Activated CD8-positive, alpha-beta T cell treated with anti-CD3 and anti-CD28 coated beads for 36 hours (primary cell): ENCODE results near the gene BCKDK. TPM values are rescaled to one million over a fixed set of nuclear protein-coding genes. Genes with fewer than 3 reads are reported as not detected.

Source experiments
- ATAC-seq: fragments of 200-7000 bp; cut with Tn5 transposase; one replicate; pipeline ENCODE4 v1.10.0; 2021; ENCODE audit warnings: mild to moderate bottlenecking, moderate library complexity
- CTCF ChIA-PET: fragments of 350-600 bp; sonication (Branson Sonifier 250); formaldehyde crosslinking; loops from one replicate; lab custom pipeline; 2021; ENCODE audit warnings: antibody characterized with exemption; lab: Charles Lee
- POLR2A ChIA-PET: fragments of 350-600 bp; sonication (Branson Sonifier 250); formaldehyde crosslinking; loops from one replicate; lab custom pipeline; 2021; ENCODE audit warnings: antibody characterized with exemption; lab: Charles Lee
- DNase-seq: peaks from one replicate; pipeline ENCODE4 v3.0.0-alpha.2; 2020
- H3K27ac Mint-ChIP-seq: one replicate; pipeline ENCODE4 v1.8.0; 2021; ENCODE audit warnings: mild to moderate bottlenecking, mixed read lengths
- H3K27me3 Mint-ChIP-seq: one replicate; pipeline ENCODE4 v1.8.0; 2021; ENCODE audit warnings: mixed read lengths
- H3K36me3 Mint-ChIP-seq: one replicate; pipeline ENCODE4 v1.8.0; 2021; ENCODE audit warnings: low read depth, mixed read lengths
- H3K4me1 Mint-ChIP-seq: one replicate; pipeline ENCODE4 v1.8.0; 2021; ENCODE audit warnings: low read depth, mixed read lengths
- H3K4me3 Mint-ChIP-seq: one replicate; pipeline ENCODE4 v1.8.0; 2021; ENCODE audit warnings: mild to moderate bottlenecking, moderate library complexity, mixed read lengths
- H3K9me3 Mint-ChIP-seq: one replicate; pipeline ENCODE4 v1.8.0; 2021; ENCODE audit warnings: mixed read lengths
- CTCF ChIP-seq: fragments of 200-600 bp; IDR thresholded peaks from one replicate; pipeline ENCODE4 v1.8.0; 2022; ENCODE audit warnings: antibody characterized with exemption, mild to moderate bottlenecking
- intact Hi-C: fragments of 100-400 bp; cut with micrococcal nuclease; formaldehyde crosslinking; loops from one replicate; pipeline ENCODE4 v1.10.0; 2022
- total RNA-seq, 2 experiments: library from RNA; stranded (reverse); gene quantifications; one replicate each; pipeline ENCODE4 v1.2.3, GENCODE V29; 2021

The BCKDK gene
- total RNA-seq = 10 to 100 TPM; 55.1 to 58.7 TPM

DNA sequence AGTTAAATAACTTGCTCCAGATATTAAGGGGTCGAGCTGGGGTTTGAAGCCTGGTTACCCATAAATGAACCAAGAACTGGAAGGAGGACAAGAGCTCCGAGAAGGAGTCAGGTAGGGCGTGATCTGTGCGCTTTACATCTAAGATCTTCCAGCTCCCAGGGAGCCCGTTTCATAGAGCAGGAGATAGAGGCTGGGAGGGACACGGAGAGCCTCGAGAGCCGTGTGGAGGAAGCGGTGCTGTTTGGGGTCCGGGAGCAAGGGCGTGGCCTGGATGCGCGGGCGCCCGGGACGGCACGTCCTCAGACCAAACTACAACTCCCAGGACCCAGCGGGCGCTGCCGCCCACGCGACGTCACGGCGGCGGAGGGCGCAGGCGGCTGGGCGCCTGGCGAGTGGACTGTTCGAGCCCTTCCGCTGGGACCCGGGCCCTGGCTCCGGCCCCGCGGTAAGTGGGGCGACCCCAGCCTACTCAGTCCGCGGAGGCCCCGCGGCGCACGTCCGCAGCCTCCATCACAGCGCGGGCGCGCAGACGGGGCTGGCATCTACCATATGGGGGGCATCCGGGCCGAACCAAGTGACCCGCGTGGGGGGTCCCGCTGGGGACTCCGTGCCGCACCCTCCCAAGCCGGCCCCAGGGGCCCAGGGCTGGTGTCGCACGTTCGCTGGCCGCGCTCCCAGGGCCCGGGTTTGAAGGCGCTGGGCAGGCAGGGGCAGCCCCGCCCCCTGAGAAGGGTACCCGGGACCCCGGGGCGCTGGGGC is at the start of gene BCKDK:
Gene BCKDK (plus strand): TSS at position 352 of the 759 bp plus-strand sequence. CDS start 838 bp downstream, outside the sequence.
- DNase-seq = peak; percentile 89
- H3K36me3 Mint-ChIP-seq = peaks cover 18% of the 10 kb centered on the region
- no peaks in the 10 kb centered on the region for H3K27me3 Mint-ChIP-seq
- peak within 1 kb of the TSS; percentile 90 for H3K27ac Mint-ChIP-seq
- intact Hi-C loops = no loop called here
- peak; percentile 77 for ATAC-seq
- H3K4me1 Mint-ChIP-seq = peaks cover 34% of the 10 kb centered on the region
- CTCF ChIA-PET = interaction anchor here (1.4 to 1.9 kb wide), 2 partner anchors 34 to 36 kb away, joined by 3 to 9 read pairs; no protein-coding TSS in a partner anchor
- TF ChIP-seq CTCF = no peak
- no peaks in the 10 kb centered on the region for H3K9me3 Mint-ChIP-seq
- POLR2A ChIA-PET = interaction anchor here (0.6 to 2.8 kb wide), 7 partner anchors 9 to 72 kb away, joined by 3 to 15 read pairs (median 4); partner anchors contain the start of genes FUS, KAT8 and VKORC1
- peak within 1 kb of the TSS; percentile 81 for H3K4me3 Mint-ChIP-seq

DNA sequence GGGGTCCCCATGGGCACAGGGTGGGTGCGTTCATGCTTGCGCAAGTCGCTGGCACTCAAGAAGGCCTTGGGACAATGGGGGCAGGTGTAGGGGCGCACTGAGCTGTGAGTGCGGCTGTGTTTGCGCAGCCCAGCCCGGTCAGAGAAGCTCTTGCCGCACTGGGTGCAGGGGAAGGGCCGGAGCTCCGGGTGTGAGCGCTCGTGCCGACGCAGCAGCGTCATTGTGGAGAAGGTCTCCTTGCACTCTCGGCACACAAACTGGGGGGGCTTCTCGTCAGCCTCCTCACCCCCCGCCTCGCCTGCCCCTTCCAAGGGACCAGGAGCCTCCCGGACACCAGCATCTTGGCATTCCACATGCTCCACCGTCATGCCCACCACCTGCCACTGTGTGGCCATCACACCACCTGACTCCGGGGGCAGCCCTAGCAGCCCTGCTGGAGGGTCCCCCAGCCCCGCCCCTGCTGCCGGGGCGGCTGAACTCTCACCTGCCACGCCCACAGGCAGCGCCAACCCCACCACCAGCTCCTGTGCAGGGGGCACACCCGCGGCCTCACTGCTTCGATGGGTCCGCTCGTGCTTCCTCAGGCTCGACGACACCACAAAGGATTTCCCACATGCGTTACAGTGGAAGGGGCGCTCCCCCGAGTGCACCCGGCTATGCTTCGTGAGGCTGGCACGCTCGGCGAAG is 46.9 kb upstream of the BCKDK start:
- intact Hi-C loops = no loop called here
- Mint-ChIP-seq H3K9me3 (no peaks in the 10 kb centered on the region), H3K4me3 (no peak overlapping the region), H3K27me3 (no peaks in the 10 kb centered on the region), H3K27ac (no peak overlapping the region), H3K4me1 (peaks cover 29% of the 10 kb centered on the region), H3K36me3 (peaks cover 23% of the 10 kb centered on the region)
- DNase-seq (no peak), ATAC-seq (no peak)
- TF ChIP-seq CTCF = no peak
- CTCF ChIA-PET = interaction anchor here (1.4 kb wide), 1 partner anchor 76 kb away, joined by 5 read pairs; the partner anchor contains the start of gene HSD3B7
- POLR2A ChIA-PET = no interaction called here

DNA sequence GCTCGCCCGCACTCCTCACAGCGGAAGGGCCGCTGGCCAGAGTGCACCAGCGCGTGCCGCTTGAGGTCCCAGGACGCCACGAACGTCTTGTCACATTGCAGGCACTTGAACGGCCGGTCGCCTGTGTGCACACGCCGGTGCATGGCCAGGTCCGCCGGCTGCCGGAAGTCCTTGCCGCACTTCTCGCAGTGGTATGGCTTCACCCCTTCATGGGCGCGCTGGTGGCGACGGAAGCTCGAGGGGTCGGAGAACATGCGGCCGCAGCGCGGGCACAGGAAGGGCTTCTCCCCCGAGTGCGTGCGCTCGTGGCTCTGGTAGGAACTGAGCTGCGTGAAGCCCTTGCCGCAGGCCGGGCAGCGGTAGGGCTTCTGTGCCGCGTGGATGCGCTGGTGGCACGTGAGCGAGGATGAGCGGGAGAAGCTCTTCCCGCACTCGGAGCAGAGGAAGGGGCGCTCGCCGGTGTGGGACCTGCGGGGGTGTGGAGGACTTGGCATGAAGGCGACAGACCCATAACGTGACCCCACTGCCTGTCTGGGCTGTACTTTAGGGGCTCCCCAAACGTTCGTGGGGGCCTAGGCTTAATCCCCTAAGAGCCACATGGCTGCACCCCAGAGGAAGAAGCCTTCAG is 46.3 kb upstream of the BCKDK start:
- H3K4me1 Mint-ChIP-seq = peaks cover 29% of the 10 kb centered on the region
- no peaks in the 10 kb centered on the region for H3K9me3 Mint-ChIP-seq
- intact Hi-C loops = no loop called here
- POLR2A ChIA-PET = interaction anchor here (4.4 kb wide), 1 partner anchor 12 kb away, joined by 22 read pairs; the partner anchor contains the start of genes ZNF646 and ZNF668
- H3K27me3 Mint-ChIP-seq = no peaks in the 10 kb centered on the region
- no peak overlapping the region for H3K4me3 Mint-ChIP-seq
- no peak for ATAC-seq
- CTCF ChIA-PET = no interaction called here
- H3K27ac Mint-ChIP-seq = no peak overlapping the region
- H3K36me3 Mint-ChIP-seq = peaks cover 23% of the 10 kb centered on the region
- DNase-seq = no peak
- no peak for TF ChIP-seq CTCF

DNA sequence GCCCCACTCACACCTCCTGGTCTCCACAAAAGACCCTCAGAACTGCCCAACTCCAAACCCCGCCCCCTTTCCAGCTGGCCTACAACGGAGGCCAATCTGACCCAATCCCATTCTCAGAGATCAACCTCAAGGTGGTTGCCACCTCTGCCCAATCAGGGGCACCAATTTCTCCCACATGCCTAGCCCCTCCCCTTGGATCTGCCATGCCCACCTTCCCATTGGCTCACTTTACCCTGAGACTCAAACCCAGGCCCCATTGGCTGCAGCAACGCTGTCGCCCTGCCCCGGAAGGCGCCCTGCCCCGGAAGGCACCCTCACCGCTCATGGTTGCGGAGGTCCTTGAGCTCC is 44.7 kb upstream of the BCKDK start:
- Mint-ChIP-seq H3K4me1 (peaks cover 32% of the 10 kb centered on the region), H3K36me3 (peaks cover 23% of the 10 kb centered on the region), H3K4me3 (no peak overlapping the region), H3K9me3 (no peaks in the 10 kb centered on the region), H3K27ac (no peak overlapping the region), H3K27me3 (no peaks in the 10 kb centered on the region)
- POLR2A ChIA-PET = interaction anchor here (0.8 to 4.4 kb wide), 4 partner anchors 10 to 116 kb away, joined by 3 to 22 read pairs (median 3); partner anchors contain the start of genes FUS, ZNF646 and ZNF668
- intact Hi-C loops = no loop called here
- DNase-seq (no peak), ATAC-seq (no peak)
- no peak for TF ChIP-seq CTCF
- CTCF ChIA-PET = no interaction called here
